GM12891 (cell line): ENCODE data around the gene PGPEP1.
"Not testable (repeated sequence)": the region's sequence is repeated elsewhere in the genome, so short reads cannot be mapped to it uniquely, and the experiment has no call there.

ENCODE experiments used
- POLR2A ChIP-seq: IDR thresholded peaks from 2 replicates; pipeline ENCODE4 v1.6.1; 2011; ENCODE audit warnings: low read depth, low read length, control low read depth
- POU2F2 ChIP-seq: IDR thresholded peaks from 2 replicates; pipeline ENCODE4 v1.6.1; 2011; ENCODE audit warnings: low read depth, mild to moderate bottlenecking, control low read depth, low read length, moderate library complexity

DNA sequence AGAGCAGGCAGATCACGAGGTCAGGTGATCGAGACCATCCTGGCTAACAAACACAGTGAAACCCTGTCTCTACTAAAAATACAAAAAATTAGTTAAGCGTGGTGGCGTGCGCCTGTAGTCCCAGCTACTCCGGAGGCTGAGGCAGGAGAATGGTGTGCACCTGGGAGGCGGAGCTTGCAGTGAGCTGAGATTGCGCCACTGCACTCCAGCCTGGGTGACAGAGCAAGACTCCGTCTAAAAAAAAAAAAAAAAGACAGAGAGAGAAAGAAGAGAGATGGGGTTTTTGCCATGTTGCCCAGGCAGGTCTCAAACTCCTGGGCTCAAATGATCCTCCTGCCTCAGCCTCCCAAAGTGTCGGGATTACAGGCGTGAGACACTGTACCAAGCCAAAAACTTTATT, 65.4 kb downstream of the PGPEP1 start:
- not testable (repeated sequence) for TF ChIP-seq POU2F2, POLR2A
